Progenitor cell of endocrine pancreas (in vitro differentiated cells): ENCODE results near the gene RAB44. TPM values are rescaled to one million over a fixed set of nuclear protein-coding genes. Genes with fewer than 3 reads are reported as not detected.

Experiments
- DNase-seq: peaks from one replicate; pipeline ENCODE4 v3.0.0; 2021; ENCODE audit warnings: low spot score; ENCODE audit not compliant: unreplicated experiment
- H3K27ac Mint-ChIP-seq: 2 replicates; pipeline ENCODE4 v1.8.0; 2021; ENCODE audit warnings: mild to moderate bottlenecking, moderate library complexity, mixed read lengths
- H3K27me3 Mint-ChIP-seq: 2 replicates; pipeline ENCODE4 v1.8.0; 2021; ENCODE audit warnings: mixed read lengths
- H3K36me3 Mint-ChIP-seq: 2 replicates; pipeline ENCODE4 v1.8.0; 2022; ENCODE audit warnings: mixed read lengths; ENCODE audit not compliant: insufficient read depth
- H3K4me1 Mint-ChIP-seq: 2 replicates; pipeline ENCODE4 v1.8.0; 2021; ENCODE audit warnings: low read depth, mixed read lengths
- H3K4me3 Mint-ChIP-seq: 2 replicates; pipeline ENCODE4 v1.8.0; 2021; ENCODE audit warnings: low read depth, mild to moderate bottlenecking, moderate library complexity, mixed read lengths
- H3K9me3 Mint-ChIP-seq: 2 replicates; pipeline ENCODE4 v1.8.0; 2021; ENCODE audit warnings: low read depth, mixed read lengths
- CTCF ChIP-seq: fragments of 200-600 bp; sonication (generic); IDR thresholded peaks from one replicate; pipeline ENCODE4 v1.5.0; 2021; ENCODE audit warnings: antibody characterized with exemption, mild to moderate bottlenecking; ENCODE audit not compliant: unreplicated experiment
- total RNA-seq: library from RNA; stranded (reverse); gene quantifications from 2 replicates; pipeline ENCODE4 v1.2.1, GENCODE V29; 2021

Gene RAB44
- total RNA-seq, 1 donor from 2014 or later, result not detected

- Mint-ChIP-seq H3K27ac (no peak overlapping the region), H3K4me1 (no peaks in the 10 kb centered on the region), H3K27me3 (peaks cover 16% of the 10 kb centered on the region), H3K9me3 (no peaks in the 10 kb centered on the region), H3K36me3 (no peaks in the 10 kb centered on the region), H3K4me3 (no peak overlapping the region)
- TF ChIP-seq CTCF, result no peak
- DNase-seq, result no peak
These were observed 8.7 kb downstream of the RAB44 start for GRCh38 chr6:36706339-36706738.

- no peak for DNase-seq
- no peaks in the 10 kb centered on the region for H3K36me3 Mint-ChIP-seq
- no peak overlapping the region for H3K4me3 Mint-ChIP-seq
- H3K27me3 Mint-ChIP-seq, result peaks cover 5% of the 10 kb centered on the region
- H3K27ac Mint-ChIP-seq, result no peak overlapping the region
- no peaks in the 10 kb centered on the region for H3K4me1 Mint-ChIP-seq
- H3K9me3 Mint-ChIP-seq, result no peaks in the 10 kb centered on the region
- TF ChIP-seq CTCF, result no peak
These were observed 15.2 kb downstream of the RAB44 start for GRCh38 chr6:36712816-36713215.

GRCh38 chr6:36713846-36714245, 16.2 kb downstream of the RAB44 start:
- no peak overlapping the region for H3K27ac Mint-ChIP-seq
- no peak for DNase-seq
- peaks cover 5% of the 10 kb centered on the region for H3K27me3 Mint-ChIP-seq
- H3K4me3 Mint-ChIP-seq, result no peak overlapping the region
- no peak for TF ChIP-seq CTCF
- H3K9me3 Mint-ChIP-seq, result no peaks in the 10 kb centered on the region
- H3K4me1 Mint-ChIP-seq, result no peaks in the 10 kb centered on the region
- no peaks in the 10 kb centered on the region for H3K36me3 Mint-ChIP-seq

- DNase-seq, result no peak
- no peak for TF ChIP-seq CTCF
- H3K4me3 Mint-ChIP-seq, result no peak overlapping the region
- H3K27ac Mint-ChIP-seq, result peak overlapping the region; percentile 74
- H3K9me3 Mint-ChIP-seq, result no peaks in the 10 kb centered on the region
- H3K27me3 Mint-ChIP-seq, result peaks cover 9% of the 10 kb centered on the region
- H3K4me1 Mint-ChIP-seq, result no peaks in the 10 kb centered on the region
- H3K36me3 Mint-ChIP-seq, result no peaks in the 10 kb centered on the region
These were observed 16.9 kb downstream of the RAB44 start for GRCh38 chr6:36714511-36714910.

GRCh38 chr6:36715469-36715868, 17.8 kb downstream of the RAB44 start:
- no peaks in the 10 kb centered on the region for H3K36me3 Mint-ChIP-seq
- no peak for TF ChIP-seq CTCF
- no peaks in the 10 kb centered on the region for H3K4me1 Mint-ChIP-seq
- H3K9me3 Mint-ChIP-seq, result no peaks in the 10 kb centered on the region
- H3K27me3 Mint-ChIP-seq, result peaks cover 7% of the 10 kb centered on the region
- no peak overlapping the region for H3K4me3 Mint-ChIP-seq
- DNase-seq, result no peak
- H3K27ac Mint-ChIP-seq, result no peak overlapping the region
